ENCODE measurements around the gene METTL15.

GRCh38 chr11:28104984-28105383 lies 3.2 kb upstream of the METTL15 start:
- TF ChIP-seq CTCF (IDR thresholded peaks at IDR 0.05), result no peak
- no peak for TF ChIP-seq EZH2 (IDR thresholded peaks at IDR 0.05; ENCODE audit: borderline replicate concordance, insufficient read depth, low read depth, low read length, poor library complexity, severe bottlenecking)
